Sigmoid colon (tissue), 4 donors: Measurements from ENCODE around the gene ADORA2A.

Source experiments
- CTCF ChIP-seq, 4 experiments: fragments of 450-650 bp in 3 of 4; fragments of 200-600 bp in 1 of 4; IDR thresholded peaks; one replicate each; pipeline ENCODE4 v1.5.1; 2016 to 2019; ENCODE audit warnings: antibody characterized with exemption in 4 of 4, mild to moderate bottlenecking in 3 of 4, moderate library complexity in 2 of 4
- POLR2AphosphoS5 ChIP-seq, 4 donors: sonication (generic); formaldehyde crosslinking; IDR thresholded peaks; one replicate each; pipeline ENCODE4 v1.6.1; 2017; ENCODE audit warnings: antibody characterized with exemption in 4 of 4

GRCh38 chr22:24426436-24426835 lies 963 bp upstream of the ADORA2A start:
- TF ChIP-seq CTCF (IDR thresholded peaks at IDR 0.05) = no peak
- no peak for TF ChIP-seq POLR2AphosphoS5 (IDR thresholded peaks at IDR 0.05)
